Stimulated activated CD8-positive, alpha-beta memory T cell treated with anti-CD3 and anti-CD28 coated beads, Interleukin-12 subunit alpha, Interleukin-12 subunit beta, amount 100 ng/mL, for 24 hours (primary cell): Measurements from ENCODE around the gene SEC22C.
A peak's percentile ranks its signal among the peaks of the same experiment; 100 is the strongest.

ENCODE experiments used
- DNase-seq: peaks from one replicate; pipeline ENCODE4 v3.0.0-alpha.2; 2020; ENCODE audit errors: extremely low read depth

The SEC22C gene

GRCh38 chr3:42513121-42513520 lies 68.6 kb downstream of the SEC22C start:
- no peak for DNase-seq

- DNase-seq: no peak
Measured at GRCh38 chr3:42511736-42512135, 70.0 kb downstream of the SEC22C start.

GRCh38 chr3:42511201-42511600 lies 70.6 kb downstream of the SEC22C start:
- no peak for DNase-seq

- DNase-seq: no peak
Measured at GRCh38 chr3:42510325-42510724, 71.4 kb downstream of the SEC22C start.

- no peak for DNase-seq
Measured at GRCh38 chr3:42509111-42509510, 72.7 kb downstream of the SEC22C start.

GRCh38 chr3:42508562-42508961 lies 73.2 kb downstream of the SEC22C start:
- DNase-seq: no peak

- DNase-seq: no peak
Measured at GRCh38 chr3:42507761-42508335, 73.9 kb downstream of the SEC22C start.

- no peak for DNase-seq
Measured at GRCh38 chr3:42507252-42507651, 74.5 kb downstream of the SEC22C start.

- no peak for DNase-seq
Measured at GRCh38 chr3:42505849-42506410, 75.8 kb downstream of the SEC22C start.

GRCh38 chr3:42505128-42505848 lies 76.5 kb downstream of the SEC22C start:
- DNase-seq: no peak

GRCh38 chr3:42504334-42505127 lies 77.2 kb downstream of the SEC22C start:
- no peak for DNase-seq

GRCh38 chr3:42503957-42504333 lies 77.8 kb downstream of the SEC22C start:
- no peak for DNase-seq

- no peak for DNase-seq
Measured at GRCh38 chr3:42503251-42503924, 78.4 kb downstream of the SEC22C start.

GRCh38 chr3:42502429-42503250 lies 79.1 kb downstream of the SEC22C start, which contains the start of gene VIPR1:
Gene VIPR1, plus strand, starts transcription at chr3:42502643. Its CDS starts 93 bp downstream, at chr3:42502736.
- peak; percentile 73 for DNase-seq

- DNase-seq: no peak
Measured at GRCh38 chr3:42501681-42502428, 79.9 kb downstream of the SEC22C start.

GRCh38 chr3:42501321-42501680 lies 80.5 kb downstream of the SEC22C start:
- DNase-seq: no peak

- no peak for DNase-seq
Measured at GRCh38 chr3:42500909-42501308, 80.9 kb downstream of the SEC22C start.

- DNase-seq: no peak
Measured at GRCh38 chr3:42500091-42500490, 81.7 kb downstream of the SEC22C start.

- DNase-seq: no peak
Measured at GRCh38 chr3:42499478-42499871, 82.3 kb downstream of the SEC22C start.

- DNase-seq: no peak
Measured at GRCh38 chr3:42498791-42499477, 82.8 kb downstream of the SEC22C start.
